K562 (cell line): Measurements from ENCODE around the gene RCL1. TPM values are rescaled to one million over a fixed set of nuclear protein-coding genes. Genes with fewer than 3 reads are reported as not detected.

Source experiments
- BRD4 ChIP-seq: fragments of 200-600 bp; sonication (generic); IDR thresholded peaks from 2 replicates; pipeline ENCODE4 v1.6.1; 2017; ENCODE audit warnings: inconsistent platforms
- CBX8 ChIP-seq: fragments of 200-600 bp; sonication (generic); IDR thresholded peaks from 2 replicates; pipeline ENCODE4 v1.6.1; 2012; ENCODE audit warnings: borderline replicate concordance, mixed run types, low read depth, mild to moderate bottlenecking, moderate library complexity, mixed read lengths, low read length, control low read depth, inconsistent platforms; ENCODE audit not compliant: poor library complexity, severe bottlenecking; ENCODE audit errors: extremely low read depth
- DMBX1 ChIP-seq: fragments of 250-450 bp; sonication (Bioruptor Pico); IDR thresholded peaks from 2 replicates; pipeline ENCODE4 v1.8.0; 2022; ENCODE audit warnings: inconsistent platforms, mild to moderate bottlenecking, moderate library complexity, borderline replicate concordance
- ELF4 ChIP-seq: fragments of 450-650 bp; formaldehyde crosslinking; IDR thresholded peaks from 2 replicates; pipeline ENCODE4 v1.4.0; 2022; ENCODE audit warnings: missing genetic modification characterization
- ESRRB ChIP-seq: fragments of 250-450 bp; sonication (Bioruptor Pico); IDR thresholded peaks from 2 replicates; pipeline ENCODE4 v1.5.0; 2020; ENCODE audit warnings: mild to moderate bottlenecking, moderate library complexity, borderline replicate concordance
- FOXK1 ChIP-seq: sonication (generic); formaldehyde crosslinking; IDR thresholded peaks from 2 replicates; pipeline ENCODE4 v1.8.0; 2022; ENCODE audit warnings: missing genetic modification reagents, mild to moderate bottlenecking, borderline replicate concordance
- HDAC2 ChIP-seq: fragments of 450-650 bp; IDR thresholded peaks from 2 replicates; pipeline ENCODE4 v1.6.1; 2016; ENCODE audit warnings: mild to moderate bottlenecking
- MECOM ChIP-seq: fragments of 250-450 bp; sonication (Bioruptor Pico); IDR thresholded peaks from 2 replicates; pipeline ENCODE4 v1.8.0; 2022; ENCODE audit warnings: inconsistent platforms
- MEIS2 ChIP-seq: fragments of 450-650 bp; IDR thresholded peaks from 2 replicates; pipeline ENCODE4 v1.6.1; 2014; ENCODE audit warnings: mild to moderate bottlenecking; ENCODE audit not compliant: partially characterized antibody
- MXI1 ChIP-seq: IDR thresholded peaks from 2 replicates; pipeline ENCODE4 v1.6.1; 2011; ENCODE audit warnings: low read depth, mild to moderate bottlenecking, improper control_type of control experiment, low read length
- NR4A1 ChIP-seq, 2 experiments: fragments of 250-450 bp in 1 of 2; fragments of 450-650 bp in 1 of 2; sonication (Bioruptor Pico) in 1 of 2; IDR thresholded peaks; 2 replicates each; pipeline versions ENCODE4 v1.4.0 to v1.6.1; 2016 to 2020; ENCODE audit warnings: mild to moderate bottlenecking in 2 of 2, missing compliant biosample characterization in 1 of 2, missing genetic modification characterization in 1 of 2, moderate library complexity in 1 of 2
- PHB2 ChIP-seq: fragments of 450-650 bp; IDR thresholded peaks from 2 replicates; pipeline ENCODE4 v1.6.1; 2017; ENCODE audit warnings: low read depth
- PML ChIP-seq: IDR thresholded peaks from 2 replicates; pipeline ENCODE4 v1.6.1; 2012; ENCODE audit warnings: low read length, inconsistent platforms
- POLR3A ChIP-seq: IDR thresholded peaks from 2 replicates; pipeline ENCODE4 v1.6.1; 2011; ENCODE audit warnings: borderline replicate concordance, mild to moderate bottlenecking, moderate library complexity; ENCODE audit not compliant: insufficient read length, insufficient read depth; ENCODE audit errors: extremely low read depth
- POU5F1 ChIP-seq: fragments of 150-350 bp; IDR thresholded peaks from 2 replicates; pipeline ENCODE4 v1.6.1; 2014; ENCODE audit warnings: borderline replicate concordance, low read length, low read depth, mild to moderate bottlenecking; ENCODE audit not compliant: partially characterized antibody
- PPARD ChIP-seq: fragments of 250-450 bp; sonication (Bioruptor Pico); IDR thresholded peaks from 2 replicates; pipeline ENCODE4 v1.8.0; 2022; ENCODE audit warnings: inconsistent platforms, mild to moderate bottlenecking, moderate library complexity
- SMAD1 ChIP-seq: fragments of 150-350 bp; IDR thresholded peaks from 2 replicates; pipeline ENCODE4 v1.6.1; 2014; ENCODE audit warnings: low read length, low read depth; ENCODE audit not compliant: partially characterized antibody
- SP1 ChIP-seq: sonication (generic); formaldehyde crosslinking; IDR thresholded peaks from 2 replicates; pipeline ENCODE4 v1.8.1; 2022; ENCODE audit warnings: mild to moderate bottlenecking, missing genetic modification reagents
- SRSF7 ChIP-seq: fragments of 200-400 bp; formaldehyde crosslinking; optimal IDR thresholded peaks from 2 replicates; pipeline ENCODE3; 2017; ENCODE audit warnings: mild to moderate bottlenecking, low read depth, low read length
- TEAD1 ChIP-seq, 2 experiments: fragments of 450-650 bp in 1 of 2; sonication (generic) in 1 of 2; formaldehyde crosslinking; IDR thresholded peaks; 2 replicates each; pipeline versions ENCODE4 v1.4.0 to v1.8.0; 2020 to 2022; ENCODE audit warnings: mild to moderate bottlenecking in 2 of 2, missing genetic modification reagents in 1 of 2
- WHSC1 ChIP-seq: IDR thresholded peaks from one replicate; pipeline ENCODE4 v1.6.1; 2012; ENCODE audit warnings: low read length, control low read depth, inconsistent platforms
- YBX1 ChIP-seq: fragments of 450-650 bp; IDR thresholded peaks from 2 replicates; pipeline ENCODE4 v1.7.1; 2016; ENCODE audit warnings: mild to moderate bottlenecking
- ZBTB17 ChIP-seq: fragments of 450-650 bp; formaldehyde crosslinking; IDR thresholded peaks from 2 replicates; pipeline ENCODE4 v1.4.0; 2020; ENCODE audit warnings: mild to moderate bottlenecking
- ZFP1 ChIP-seq: fragments of 450-650 bp; formaldehyde crosslinking; IDR thresholded peaks from 2 replicates; pipeline ENCODE4 v1.4.0; 2020; ENCODE audit warnings: mild to moderate bottlenecking, mixed read lengths
- ZNF197 ChIP-seq: fragments of 200-800 bp; sonication (Bioruptor generic); IDR thresholded peaks from 2 replicates; pipeline ENCODE4 v1.6.1; 2016; ENCODE audit warnings: low read depth, missing genetic modification characterization, missing compliant biosample characterization
- ZNF253 ChIP-seq: fragments of 250-450 bp; sonication (Bioruptor Pico); conservative IDR thresholded peaks from 2 replicates; pipeline ENCODE4 v1.6.1; 2021; ENCODE audit warnings: mild to moderate bottlenecking
- ZNF311 ChIP-seq: fragments of 250-450 bp; sonication (Bioruptor Pico); IDR thresholded peaks from 2 replicates; pipeline ENCODE4 v1.4.0; 2020; ENCODE audit warnings: mild to moderate bottlenecking, moderate library complexity
- ZNF766 ChIP-seq: fragments of 200-800 bp; sonication (Bioruptor generic); conservative IDR thresholded peaks from 2 replicates; pipeline ENCODE4 v1.6.1; 2016; ENCODE audit warnings: missing genetic modification characterization, missing compliant biosample characterization
- polyA plus RNA-seq, 8 experiments: library from polyadenylated mRNA; depleted of rRNA in 4 of 8; stranded (reverse) in 5 of 8; unstranded in 3 of 8; fragments of >200 nt; fragmentation: Nextera tagmentation in 2 of 8; fragmentation: Illumina TruSeq in 1 of 8; extraction: Ambion mirVana in 2 of 8; extraction: Trizol in 1 of 8; gene quantifications; 2 replicates each; pipeline versions ENCODE4 v1.2.1 to v1.2.3, GENCODE V29; 2011 to 2014; ENCODE audit warnings: inconsistent platforms in 1 of 8, missing spikeins in 1 of 8
- total RNA-seq, 7 experiments: library from RNA; depleted of rRNA in 6 of 7; stranded (reverse); fragments of >200 nt in 6 of 7; fragmentation: Illumina TruSeq in 2 of 7; extraction: Trizol in 2 of 7; gene quantifications; 2 replicates each; pipeline versions ENCODE4 v1.2.1 to v1.2.3, GENCODE V29; 2011 to 2021; ENCODE audit warnings: low replicate concordance in 1 of 7
- TF ChIP-seq, protein P1 (sequence below): fragments of 250-450 bp; sonication (Bioruptor Pico); IDR thresholded peaks from 2 replicates; pipeline ENCODE4 v1.8.0; 2022; ENCODE audit warnings: moderate library complexity, mild to moderate bottlenecking, inconsistent platforms
- TF ChIP-seq, protein P2 (sequence below): sonication (generic); IDR thresholded peaks from 2 replicates; pipeline ENCODE4 v1.6.1; 2016

RCL1 gene
- total and polyA plus RNA-seq, 9 of the 15 experiments (the other 6 are each of a cell fraction or from before 2014, with no cell fraction given), result 24.0 to 67.7 (median 38.6) TPM

DNA sequence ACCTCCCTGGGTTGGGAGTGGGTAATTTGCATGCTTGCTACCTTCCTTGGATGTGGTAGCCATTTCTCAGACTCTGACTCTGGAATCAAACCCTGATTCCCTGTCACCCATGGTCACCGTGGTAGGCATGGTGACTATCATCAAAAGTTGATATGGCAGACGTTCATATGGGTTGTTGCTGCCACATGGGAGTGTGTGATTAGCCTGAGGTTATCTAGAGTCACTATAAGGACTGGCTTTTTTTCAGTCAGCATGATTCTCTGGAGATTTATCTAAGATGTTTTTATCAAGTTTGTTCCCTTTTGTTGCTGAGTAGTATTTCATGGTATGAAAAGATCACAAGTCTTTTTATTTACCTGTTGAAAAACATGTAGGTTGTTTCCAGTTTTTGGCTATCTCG, 7.0 kb downstream of the RCL1 start (continued):
- TF ChIP-seq TEAD1 (CRISPR knock-in tag; IDR thresholded peaks at IDR 0.05), result peak in 1 of 2 experiments; percentile 67; a peak in 1 of 4 replicates
- no peak for TF ChIP-seq WHSC1
- peak; percentile 71 for TF ChIP-seq ZNF766 (CRISPR knock-in tag)
- TF ChIP-seq PHB2, result peak; percentile 89
- TF ChIP-seq PPARD (CRISPR knock-in tag), result no peak
- TF ChIP-seq NR4A1 (CRISPR knock-in tag; IDR thresholded peaks at IDR 0.05), result no peak
- TF ChIP-seq NR4A1 (tag; IDR thresholded peaks at IDR 0.05), result 0 out of 2 replicates have a peak, but pooled peaks have one; percentile 27
- peak; percentile 61; the same call in 1 of the 2 replicates for TF ChIP-seq DMBX1
- TF ChIP-seq HDAC2, result peak; percentile 94
- peak; percentile 74 for TF ChIP-seq MEIS2
- 0 out of 2 replicates have a peak, but pooled peaks have one; percentile 16 for TF ChIP-seq ELF4 (CRISPR knock-in tag)
- no peak for TF ChIP-seq ZFP1 (CRISPR knock-in tag)
- no peak for TF ChIP-seq ZNF311 (CRISPR knock-in tag)
- peak; percentile 91 for TF ChIP-seq PML
- TF ChIP-seq SP1 (CRISPR knock-in tag), result no peak
- TF ChIP-seq, protein P1, sequence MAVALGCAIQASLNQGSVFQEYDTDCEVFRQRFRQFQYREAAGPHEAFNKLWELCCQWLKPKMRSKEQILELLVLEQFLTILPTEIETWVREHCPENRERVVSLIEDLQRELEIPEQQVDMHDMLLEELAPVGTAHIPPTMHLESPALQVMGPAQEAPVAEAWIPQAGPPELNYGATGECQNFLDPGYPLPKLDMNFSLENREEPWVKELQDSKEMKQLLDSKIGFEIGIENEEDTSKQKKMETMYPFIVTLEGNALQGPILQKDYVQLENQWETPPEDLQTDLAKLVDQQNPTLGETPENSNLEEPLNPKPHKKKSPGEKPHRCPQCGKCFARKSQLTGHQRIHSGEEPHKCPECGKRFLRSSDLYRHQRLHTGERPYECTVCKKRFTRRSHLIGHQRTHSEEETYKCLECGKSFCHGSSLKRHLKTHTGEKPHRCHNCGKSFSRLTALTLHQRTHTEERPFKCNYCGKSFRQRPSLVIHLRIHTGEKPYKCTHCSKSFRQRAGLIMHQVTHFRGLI (CRISPR knock-in tag), result no peak
- TF ChIP-seq ZNF197 (CRISPR knock-in tag), result peak; percentile 84; the same call in 1 of the 2 replicates
- TF ChIP-seq MXI1, result peak; percentile 96
- TF ChIP-seq ZBTB17 (CRISPR knock-in tag), result peak; percentile 38; the same call in 1 of the 2 replicates
- TF ChIP-seq, protein P2, sequence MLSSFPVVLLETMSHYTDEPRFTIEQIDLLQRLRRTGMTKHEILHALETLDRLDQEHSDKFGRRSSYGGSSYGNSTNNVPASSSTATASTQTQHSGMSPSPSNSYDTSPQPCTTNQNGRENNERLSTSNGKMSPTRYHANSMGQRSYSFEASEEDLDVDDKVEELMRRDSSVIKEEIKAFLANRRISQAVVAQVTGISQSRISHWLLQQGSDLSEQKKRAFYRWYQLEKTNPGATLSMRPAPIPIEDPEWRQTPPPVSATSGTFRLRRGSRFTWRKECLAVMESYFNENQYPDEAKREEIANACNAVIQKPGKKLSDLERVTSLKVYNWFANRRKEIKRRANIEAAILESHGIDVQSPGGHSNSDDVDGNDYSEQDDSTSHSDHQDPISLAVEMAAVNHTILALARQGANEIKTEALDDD, result peak; percentile 71
- no peak for TF ChIP-seq FOXK1
- TF ChIP-seq POU5F1, result no peak
- TF ChIP-seq MECOM, result 0 out of 2 replicates have a peak, but pooled peaks have one; percentile 42
- no peak for TF ChIP-seq POLR3A
- no peak for TF ChIP-seq ZNF253
- no peak for TF ChIP-seq BRD4
- no peak for TF ChIP-seq ESRRB (CRISPR knock-in tag)
- TF ChIP-seq YBX1, result no peak
- TF ChIP-seq CBX8, result no peak
- no peak for TF ChIP-seq SMAD1
- TF ChIP-seq SRSF7, result no peak
